ENCODE results near the gene ART3. TPM values are rescaled to one million over a fixed set of nuclear protein-coding genes. Genes with fewer than 3 reads are reported as not detected.

ART3 gene
- polyA plus RNA-seq, 3 donors = not detected

GRCh38 chr4:76087007-76087769 is 12.7 kb downstream of the ART3 start:
- H3K79me2 ChIP-seq (ENCODE audit: insufficient read depth, low read length) = no peaks in the 10 kb centered on the region
- no peak overlapping the region for H3K4me3 Mint-ChIP-seq
- no peak overlapping the region for H3K9ac ChIP-seq (ENCODE audit: insufficient read depth, low read length, poor library complexity, severe bottlenecking)
- peak; percentile 33 for TF ChIP-seq CTCF (IDR thresholded peaks at IDR 0.05)
- H3K27ac ChIP-seq (ENCODE audit: low read depth in 1 of 2, low read length in 2 of 2) = no peak overlapping the region
- 47% methylated on average over 10 of the region's 13 CpGs for WGBS (ENCODE audit: insufficient coverage)
- peaks cover 20% of the 10 kb centered on the region for H3K4me1 Mint-ChIP-seq
- H3K27me3 ChIP-seq (ENCODE audit: control insufficient read depth in 2 of 2, insufficient read depth in 2 of 2, low read length in 2 of 2) = no peaks in the 10 kb centered on the region
- H3K4me2 ChIP-seq (replicated peaks; ENCODE audit: extremely low read depth, low read length, poor library complexity, severe bottlenecking) = no peak overlapping the region
- intact Hi-C loops (cut with micrococcal nuclease) = no loop called here
- peak overlapping the region in 2 of 7 donors; percentile 19 to 42 for H3K27ac Mint-ChIP-seq
- peaks cover 0 to 4% (median 0%) of the 10 kb centered on the region in 7 donors for H3K9me3 Mint-ChIP-seq
- H3K36me3 Mint-ChIP-seq = peaks cover 0 to 2% of the 10 kb centered on the region in 2 donors
- H3K4me3 ChIP-seq (replicated peaks in 1 of 3; ENCODE audit: low read depth in 2 of 3, low read length in 3 of 3) = no peak overlapping the region
- H2AFZ ChIP-seq (ENCODE audit: insufficient read depth, low read depth, low read length, poor library complexity, severe bottlenecking) = peak overlapping the region; percentile 37
- no peaks in the 10 kb centered on the region for H3K36me3 ChIP-seq (replicated peaks in 1 of 2; ENCODE audit: control insufficient read depth in 1 of 2, insufficient read depth in 2 of 2, low read length in 2 of 2)
- H4K20me1 ChIP-seq (ENCODE audit: insufficient read depth, low read length) = no peaks in the 10 kb centered on the region
- H3K27me3 Mint-ChIP-seq (ENCODE audit: low read depth in 3 of 3) = peaks cover 0 to 4% (median 3%) of the 10 kb centered on the region in 3 donors
- peak; percentile 4 to 41 (median 10) for DNase-seq
- peaks cover 15 to 17% of the 10 kb centered on the region in 2 donors for H3K4me1 ChIP-seq (ENCODE audit: control insufficient read depth in 1 of 2, insufficient read depth in 2 of 2, low read length in 2 of 2)
- no peaks in the 10 kb centered on the region for H3K9me3 ChIP-seq (replicated peaks in 1 of 2; ENCODE audit: control insufficient read depth in 1 of 2, insufficient read depth in 1 of 2, low read length in 2 of 2)

- peaks cover 2 to 6% (median 4%) of the 10 kb centered on the region in 3 donors for H3K27me3 Mint-ChIP-seq (ENCODE audit: low read depth in 3 of 3)
- H3K4me1 Mint-ChIP-seq = peaks cover 20% of the 10 kb centered on the region
- Histone ChIP-seq H2AFZ (ENCODE audit: insufficient read depth, low read depth, low read length, poor library complexity, severe bottlenecking) (no peak overlapping the region), H3K9me3 (replicated peaks in 1 of 2; ENCODE audit: control insufficient read depth in 1 of 2, insufficient read depth in 1 of 2, low read length in 2 of 2) (no peaks in the 10 kb centered on the region), H3K27me3 (ENCODE audit: control insufficient read depth in 2 of 2, insufficient read depth in 2 of 2, low read length in 2 of 2) (no peaks in the 10 kb centered on the region), H3K79me2 (ENCODE audit: insufficient read depth, low read length) (no peaks in the 10 kb centered on the region), H3K4me3 (replicated peaks in 1 of 3; ENCODE audit: low read depth in 2 of 3, low read length in 3 of 3) (no peak overlapping the region), H3K4me1 (ENCODE audit: control insufficient read depth in 1 of 2, insufficient read depth in 2 of 2, low read length in 2 of 2) (peaks cover 15 to 17% of the 10 kb centered on the region in 2 donors), H3K27ac (ENCODE audit: low read depth in 1 of 2, low read length in 2 of 2) (no peak overlapping the region), H3K4me2 (replicated peaks; ENCODE audit: extremely low read depth, low read length, poor library complexity, severe bottlenecking) (no peak overlapping the region), H4K20me1 (ENCODE audit: insufficient read depth, low read length) (no peaks in the 10 kb centered on the region), H3K9ac (ENCODE audit: insufficient read depth, low read length, poor library complexity, severe bottlenecking) (no peak overlapping the region), H3K36me3 (replicated peaks in 1 of 2; ENCODE audit: control insufficient read depth in 1 of 2, insufficient read depth in 2 of 2, low read length in 2 of 2) (no peaks in the 10 kb centered on the region)
- no peak overlapping the region for H3K27ac Mint-ChIP-seq
- WGBS (ENCODE audit: insufficient coverage) = no CpG with 5 or more reads among the region's 2 CpGs
- no peak overlapping the region for H3K4me3 Mint-ChIP-seq
- no peak for DNase-seq
- H3K36me3 Mint-ChIP-seq = peaks cover 0 to 2% of the 10 kb centered on the region in 2 donors
- TF ChIP-seq CTCF (IDR thresholded peaks at IDR 0.05) = no peak
- intact Hi-C loops (cut with micrococcal nuclease) = no loop called here
- peaks cover 0 to 4% (median 0%) of the 10 kb centered on the region in 7 donors for H3K9me3 Mint-ChIP-seq
These were observed 14.2 kb downstream of the ART3 start for GRCh38 chr4:76088719-76089118.
